Dendritic cell treated with granulocyte-macrophage colony-stimulating factor and Interleukin-4, amounts not matched to agents 40 ng/mL and 50 ng/mL, for 4 days (primary cell): ENCODE data around the gene PTPN2.

Experiments used
- H3K27ac Mint-ChIP-seq: one replicate; pipeline ENCODE4 v1.8.0; 2022; ENCODE audit warnings: mild to moderate bottlenecking, mixed read lengths
- H3K27me3 Mint-ChIP-seq: one replicate; pipeline ENCODE4 v1.8.0; 2022; ENCODE audit warnings: mild to moderate bottlenecking, mixed read lengths
- H3K36me3 Mint-ChIP-seq: one replicate; pipeline ENCODE4 v1.8.0; 2022; ENCODE audit warnings: low read depth, mixed read lengths
- H3K4me1 Mint-ChIP-seq: one replicate; pipeline ENCODE4 v1.8.0; 2022; ENCODE audit warnings: low read depth, mixed read lengths
- H3K4me3 Mint-ChIP-seq: one replicate; pipeline ENCODE4 v1.8.0; 2022; ENCODE audit warnings: mild to moderate bottlenecking, moderate library complexity, mixed read lengths
- H3K9me3 Mint-ChIP-seq: one replicate; pipeline ENCODE4 v1.8.0; 2022; ENCODE audit warnings: mixed read lengths
- intact Hi-C: fragments of 100-400 bp; cut with micrococcal nuclease; formaldehyde crosslinking; loops from one replicate; pipeline ENCODE4 v1.15.0; 2022

The PTPN2 gene

DNA sequence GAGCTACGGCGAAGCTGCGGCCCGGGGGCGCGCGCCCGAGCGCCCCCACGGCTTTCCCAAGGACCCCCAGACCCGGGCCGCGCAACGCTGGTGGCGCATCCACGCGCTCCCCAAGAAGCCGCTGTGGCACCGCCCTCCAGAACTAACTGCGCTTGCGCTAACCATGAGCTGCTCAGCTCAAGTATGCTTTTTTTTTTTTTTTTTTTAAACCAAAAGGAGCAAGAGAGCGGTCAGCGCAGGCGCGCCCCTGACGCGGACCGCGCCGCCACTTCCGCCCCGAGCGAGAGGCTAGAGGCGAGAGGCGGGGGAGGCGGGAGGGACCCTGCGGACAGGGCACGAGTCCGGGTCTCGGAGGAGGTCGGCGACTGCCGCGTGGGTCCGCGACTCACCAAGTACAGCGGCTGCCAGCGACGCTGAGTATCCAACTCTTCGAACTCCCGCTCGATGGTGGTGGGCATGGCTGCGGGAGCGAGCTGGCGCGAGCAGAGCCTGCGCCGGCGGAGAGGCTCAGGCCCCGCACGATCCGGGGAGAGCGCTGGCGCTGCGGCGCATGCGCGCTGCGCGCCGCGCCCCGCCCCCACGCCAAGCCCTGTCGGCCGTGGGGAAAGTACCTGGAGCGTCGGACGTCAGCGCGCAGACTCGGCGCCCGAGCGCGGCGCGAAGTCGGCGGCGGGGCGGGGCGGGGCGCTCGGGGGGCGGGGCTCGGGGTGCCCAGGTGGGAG is at the start of gene PTPN2:
PTPN2 (minus strand) TSS at position 554 of the 722 bp plus-strand sequence; CDS start at position 458, 96 bp downstream.
- Mint-ChIP-seq H3K27me3 (no peaks in the 10 kb centered on the region), H3K27ac (peak within 1 kb of the TSS; percentile 89), H3K4me1 (peaks cover 40% of the 10 kb centered on the region), H3K36me3 (peaks cover 48% of the 10 kb centered on the region), H3K9me3 (no peaks in the 10 kb centered on the region), H3K4me3 (peak within 1 kb of the TSS; percentile 90)
- intact Hi-C loops: loop anchor here (5.0 kb wide), 1 partner anchor 63 kb away; the partner anchor contains the start of gene SEH1L

DNA sequence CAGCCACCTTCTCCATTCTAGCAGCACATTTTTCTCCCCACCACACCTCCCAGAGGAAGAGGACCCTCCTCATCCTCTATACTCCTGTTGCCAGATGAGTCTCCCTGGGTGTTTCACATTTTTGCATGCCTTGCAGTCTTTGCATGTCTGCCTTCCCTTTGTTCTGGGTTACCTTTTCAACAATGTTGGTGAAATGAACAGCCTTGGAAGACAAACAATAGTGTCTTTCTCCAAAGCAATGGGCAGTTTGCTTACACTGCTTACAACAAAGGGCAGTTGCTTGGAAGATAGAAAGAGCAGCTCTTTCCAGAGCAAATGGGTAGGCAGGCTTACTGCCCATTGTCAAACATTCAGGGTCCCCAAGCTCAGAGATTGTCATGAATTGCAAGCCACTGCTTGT is 49.3 kb upstream of the PTPN2 start:
- no peaks in the 10 kb centered on the region for H3K36me3 Mint-ChIP-seq
- no peak overlapping the region for H3K27ac Mint-ChIP-seq
- intact Hi-C loops: loop anchor here (5.0 kb wide), 1 partner anchor 41 kb away; no protein-coding TSS in a partner anchor
- no peaks in the 10 kb centered on the region for H3K9me3 Mint-ChIP-seq
- H3K4me3 Mint-ChIP-seq: no peak overlapping the region
- H3K4me1 Mint-ChIP-seq: peaks cover 6% of the 10 kb centered on the region
- no peaks in the 10 kb centered on the region for H3K27me3 Mint-ChIP-seq

DNA sequence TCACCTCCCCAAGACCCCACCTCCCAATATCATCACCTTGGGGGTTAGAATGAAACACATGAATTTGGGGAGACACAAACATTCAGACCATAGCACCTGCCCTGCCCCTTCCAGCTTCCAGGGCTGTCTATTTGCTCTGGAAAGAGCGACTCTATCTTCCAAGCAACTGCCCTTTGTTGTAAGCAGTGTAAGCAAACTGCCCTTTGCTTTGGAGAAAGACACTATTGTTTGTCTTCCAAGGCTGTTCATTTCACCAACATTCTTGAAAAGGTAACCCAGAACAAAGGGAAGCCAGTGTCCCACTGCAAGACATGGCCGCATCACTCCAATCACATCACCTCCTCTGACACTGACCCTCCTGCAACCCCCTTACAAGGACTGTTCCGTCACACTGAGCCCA is 46.9 kb upstream of the PTPN2 start:
- Mint-ChIP-seq H3K4me3 (no peak overlapping the region), H3K9me3 (no peaks in the 10 kb centered on the region), H3K4me1 (peaks cover 6% of the 10 kb centered on the region), H3K27ac (no peak overlapping the region), H3K27me3 (no peaks in the 10 kb centered on the region), H3K36me3 (no peaks in the 10 kb centered on the region)
- intact Hi-C loops: loop anchor here (5.0 kb wide), 1 partner anchor 39 kb away; no protein-coding TSS in a partner anchor

DNA sequence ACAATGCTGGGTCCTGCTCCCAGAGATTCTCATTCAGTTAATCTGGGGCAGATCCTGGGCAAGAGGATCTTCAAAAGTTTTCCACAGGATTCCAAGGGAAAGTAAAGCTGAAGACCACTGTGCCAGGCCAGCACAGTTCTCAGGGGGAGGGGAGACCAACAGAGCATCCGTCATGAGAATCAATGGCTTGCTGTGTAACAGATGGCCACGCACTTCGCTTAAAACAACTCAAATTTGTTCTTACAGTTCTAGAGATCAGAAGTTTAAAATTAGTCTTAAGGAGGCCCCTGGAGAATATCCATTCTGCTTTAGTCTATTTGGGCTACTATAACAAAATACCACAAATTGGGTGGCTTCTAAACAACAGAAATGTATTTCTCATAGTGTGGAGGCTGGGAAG is 46.3 kb upstream of the PTPN2 start:
- H3K36me3 Mint-ChIP-seq: no peaks in the 10 kb centered on the region
- H3K27ac Mint-ChIP-seq: no peak overlapping the region
- no peak overlapping the region for H3K4me3 Mint-ChIP-seq
- intact Hi-C loops: loop anchor here (5.0 kb wide), 1 partner anchor 38 kb away; no protein-coding TSS in a partner anchor
- no peaks in the 10 kb centered on the region for H3K9me3 Mint-ChIP-seq
- H3K4me1 Mint-ChIP-seq: peaks cover 6% of the 10 kb centered on the region
- no peaks in the 10 kb centered on the region for H3K27me3 Mint-ChIP-seq

DNA sequence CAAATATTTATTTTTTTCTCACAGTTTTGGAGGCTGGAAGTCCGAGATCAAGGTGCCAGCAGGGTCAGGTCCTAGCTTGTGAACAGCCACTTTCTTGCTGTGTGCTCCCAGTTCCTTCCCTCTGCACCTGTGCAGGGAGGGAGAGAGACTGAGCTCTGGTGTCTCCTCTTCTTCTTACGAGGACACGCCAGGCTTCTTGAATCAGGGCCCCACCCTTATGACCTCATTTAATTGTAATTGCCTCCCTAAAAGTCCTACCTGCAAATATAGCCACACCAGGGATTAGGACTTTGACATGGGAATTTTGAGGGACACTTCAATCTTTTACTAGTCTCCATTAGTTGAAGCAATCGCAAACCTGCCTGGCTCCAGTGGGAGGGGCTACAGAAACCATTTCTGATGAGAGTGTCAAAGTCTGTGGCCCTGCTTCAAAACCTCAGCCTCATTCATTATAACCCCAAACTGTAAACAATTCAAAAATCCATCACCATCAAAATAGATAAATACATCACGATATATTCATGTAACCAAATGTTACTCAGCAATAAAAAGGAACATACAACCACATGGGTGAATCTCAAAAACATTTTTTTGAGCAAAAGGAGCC is 45.5 kb upstream of the PTPN2 start:
- H3K4me3 Mint-ChIP-seq: no peak overlapping the region
- H3K9me3 Mint-ChIP-seq: no peaks in the 10 kb centered on the region
- no peak overlapping the region for H3K27ac Mint-ChIP-seq
- no peaks in the 10 kb centered on the region for H3K36me3 Mint-ChIP-seq
- peaks cover 3% of the 10 kb centered on the region for H3K4me1 Mint-ChIP-seq
- intact Hi-C loops: loop anchor here (5.0 kb wide), 1 partner anchor 37 kb away; no protein-coding TSS in a partner anchor
- no peaks in the 10 kb centered on the region for H3K27me3 Mint-ChIP-seq

DNA sequence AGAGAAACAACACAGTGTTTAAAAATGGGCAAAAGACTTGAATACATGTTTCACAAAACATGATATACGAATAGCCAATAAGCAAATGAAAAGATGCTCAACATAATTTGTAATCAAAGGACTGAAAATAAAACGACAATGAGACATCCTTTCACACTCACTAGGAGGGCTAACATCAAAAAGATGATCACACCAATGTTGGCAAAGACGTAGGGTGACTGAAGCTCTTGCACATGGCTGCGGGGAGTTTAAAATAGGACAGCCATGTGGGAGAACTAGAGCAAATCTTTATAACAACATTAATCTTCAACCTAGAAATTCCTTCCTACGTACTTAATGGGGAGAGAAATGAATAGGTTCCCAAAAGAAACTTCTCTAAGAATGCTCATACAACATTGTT is 44.6 kb upstream of the PTPN2 start:
- Mint-ChIP-seq H3K36me3 (no peaks in the 10 kb centered on the region), H3K4me1 (no peaks in the 10 kb centered on the region), H3K27ac (no peak overlapping the region), H3K9me3 (no peaks in the 10 kb centered on the region), H3K4me3 (no peak overlapping the region), H3K27me3 (no peaks in the 10 kb centered on the region)
- intact Hi-C loops: no loop called here

DNA sequence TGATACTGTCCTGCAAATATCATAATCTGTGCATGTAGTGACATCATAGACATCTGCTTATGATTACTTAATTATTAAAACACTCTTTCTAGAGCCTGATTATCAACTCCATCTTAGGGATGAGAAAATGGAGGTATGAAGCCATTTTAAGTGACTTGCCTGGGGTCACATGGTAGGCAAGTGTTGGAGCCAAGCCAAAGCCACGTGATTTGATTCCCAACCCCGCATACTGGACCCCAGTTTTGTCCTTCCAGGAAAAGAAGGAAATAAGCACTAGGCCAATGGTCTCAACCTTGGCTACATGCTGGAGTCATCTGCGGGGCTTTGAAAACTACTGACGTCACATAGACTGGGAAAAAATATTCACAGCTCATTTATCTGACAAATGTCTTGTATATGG is 44.2 kb upstream of the PTPN2 start:
- intact Hi-C loops: no loop called here
- Mint-ChIP-seq H3K27ac (no peak overlapping the region), H3K27me3 (no peaks in the 10 kb centered on the region), H3K36me3 (no peaks in the 10 kb centered on the region), H3K4me3 (no peak overlapping the region), H3K4me1 (no peaks in the 10 kb centered on the region), H3K9me3 (no peaks in the 10 kb centered on the region)

DNA sequence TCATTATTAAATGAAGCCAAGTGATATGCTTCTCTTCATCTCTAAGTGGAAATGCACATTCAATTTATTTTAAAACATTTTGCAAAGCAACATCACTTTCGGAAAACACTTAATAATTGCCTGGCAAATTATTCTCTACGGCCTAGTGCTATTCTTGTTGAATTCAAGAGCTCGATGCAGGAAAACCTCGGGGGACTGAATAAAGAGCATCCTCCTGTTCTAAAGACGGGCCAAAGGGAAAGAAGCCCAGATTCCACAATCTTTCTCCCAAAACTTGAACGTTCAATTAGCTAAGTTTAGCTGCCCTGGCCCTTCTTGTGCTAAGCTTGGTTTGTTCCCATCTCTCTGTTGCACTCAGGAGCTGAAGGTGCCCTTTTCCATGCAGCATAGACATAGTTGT is 40.6 kb upstream of the PTPN2 start:
- Mint-ChIP-seq H3K9me3 (no peaks in the 10 kb centered on the region), H3K27me3 (no peaks in the 10 kb centered on the region), H3K4me3 (no peak overlapping the region), H3K36me3 (no peaks in the 10 kb centered on the region), H3K4me1 (no peaks in the 10 kb centered on the region), H3K27ac (no peak overlapping the region)
- intact Hi-C loops: no loop called here

DNA sequence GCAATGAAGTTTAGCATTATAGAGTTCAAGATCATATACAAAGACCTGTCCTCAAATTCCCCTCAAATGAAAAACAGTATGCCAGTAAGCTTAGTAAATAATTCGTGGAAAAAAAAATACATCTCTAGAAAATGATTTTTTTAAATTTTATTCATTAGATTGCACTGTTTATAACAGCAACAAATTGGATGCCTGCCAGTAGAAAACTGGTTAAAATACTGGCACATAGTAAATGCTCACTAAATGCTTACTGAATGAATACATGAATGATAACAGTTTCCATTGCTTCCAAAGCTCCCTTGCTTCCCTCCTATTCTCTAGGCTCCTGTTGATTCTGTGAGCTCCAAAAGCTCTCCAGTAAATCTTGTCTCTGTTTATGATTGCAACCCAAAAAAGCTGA is 38.2 kb upstream of the PTPN2 start:
- intact Hi-C loops: no loop called here
- Mint-ChIP-seq H3K4me1 (no peaks in the 10 kb centered on the region), H3K27ac (no peak overlapping the region), H3K27me3 (no peaks in the 10 kb centered on the region), H3K4me3 (no peak overlapping the region), H3K9me3 (no peaks in the 10 kb centered on the region), H3K36me3 (no peaks in the 10 kb centered on the region)

DNA sequence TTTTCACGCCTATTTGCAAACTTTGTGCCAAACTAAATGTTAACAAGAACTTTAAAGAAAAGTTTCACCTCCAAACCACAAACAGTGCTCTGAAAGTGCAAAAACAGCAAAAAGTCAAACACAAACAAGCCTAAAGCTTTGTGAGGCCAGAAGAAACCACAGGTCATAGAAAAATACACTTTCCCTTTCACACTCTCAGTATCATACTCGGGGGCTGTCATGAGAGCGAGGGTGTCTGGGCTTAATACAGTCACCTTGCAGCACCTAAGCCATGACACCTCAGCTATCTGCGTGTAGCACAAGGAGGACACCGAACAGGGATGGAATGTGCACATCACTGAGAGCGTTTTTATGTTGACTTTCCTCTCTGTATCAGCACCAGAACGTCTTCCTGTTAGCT is 37.1 kb upstream of the PTPN2 start:
- Mint-ChIP-seq H3K9me3 (no peaks in the 10 kb centered on the region), H3K4me3 (no peak overlapping the region), H3K36me3 (no peaks in the 10 kb centered on the region), H3K4me1 (no peaks in the 10 kb centered on the region), H3K27me3 (no peaks in the 10 kb centered on the region), H3K27ac (no peak overlapping the region)
- intact Hi-C loops: no loop called here

DNA sequence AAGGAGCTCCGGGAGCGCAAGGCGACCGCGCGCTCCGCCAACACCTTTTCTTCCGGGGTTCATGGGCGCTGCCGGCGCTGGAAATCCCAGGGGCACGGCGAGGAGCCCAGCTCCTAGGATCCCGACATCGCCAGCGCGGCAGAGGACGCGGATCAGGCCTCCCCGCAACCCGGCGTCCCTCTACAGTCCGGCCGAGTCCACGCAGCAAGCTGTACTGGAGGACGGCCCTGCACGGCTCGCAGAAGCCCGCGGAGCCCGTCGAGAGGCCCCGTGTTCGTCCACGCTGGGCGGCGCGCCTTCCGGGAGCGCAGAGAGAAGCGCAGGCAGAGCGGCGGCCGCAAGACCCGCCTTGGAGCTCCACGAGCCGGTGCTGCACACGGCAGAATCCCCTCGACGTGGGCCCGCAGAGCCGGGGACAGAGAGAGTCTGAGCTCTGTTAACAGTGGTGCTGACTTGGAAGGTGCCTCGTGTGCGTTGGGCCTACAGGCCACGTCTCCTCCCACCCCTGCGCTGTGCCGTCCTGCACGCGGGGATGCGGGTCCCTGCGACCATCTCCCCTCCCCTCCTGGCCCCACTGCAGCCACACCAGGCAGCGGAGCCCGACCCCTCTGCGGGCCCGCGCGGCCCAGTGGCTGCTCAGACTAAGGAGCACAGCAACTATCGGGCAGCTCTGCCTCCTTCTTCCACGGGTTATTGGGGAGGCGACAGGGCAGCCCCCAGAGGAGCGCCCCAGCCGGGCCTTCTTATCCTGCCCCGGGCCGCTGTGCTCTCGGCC is 28.1 kb upstream of the PTPN2 start:
- H3K27ac Mint-ChIP-seq: no peak overlapping the region
- H3K27me3 Mint-ChIP-seq: peaks cover 48% of the 10 kb centered on the region
- intact Hi-C loops: no loop called here
- peaks cover 10% of the 10 kb centered on the region for H3K4me1 Mint-ChIP-seq
- no peaks in the 10 kb centered on the region for H3K36me3 Mint-ChIP-seq
- peak overlapping the region; percentile 20 for H3K4me3 Mint-ChIP-seq
- no peaks in the 10 kb centered on the region for H3K9me3 Mint-ChIP-seq

DNA sequence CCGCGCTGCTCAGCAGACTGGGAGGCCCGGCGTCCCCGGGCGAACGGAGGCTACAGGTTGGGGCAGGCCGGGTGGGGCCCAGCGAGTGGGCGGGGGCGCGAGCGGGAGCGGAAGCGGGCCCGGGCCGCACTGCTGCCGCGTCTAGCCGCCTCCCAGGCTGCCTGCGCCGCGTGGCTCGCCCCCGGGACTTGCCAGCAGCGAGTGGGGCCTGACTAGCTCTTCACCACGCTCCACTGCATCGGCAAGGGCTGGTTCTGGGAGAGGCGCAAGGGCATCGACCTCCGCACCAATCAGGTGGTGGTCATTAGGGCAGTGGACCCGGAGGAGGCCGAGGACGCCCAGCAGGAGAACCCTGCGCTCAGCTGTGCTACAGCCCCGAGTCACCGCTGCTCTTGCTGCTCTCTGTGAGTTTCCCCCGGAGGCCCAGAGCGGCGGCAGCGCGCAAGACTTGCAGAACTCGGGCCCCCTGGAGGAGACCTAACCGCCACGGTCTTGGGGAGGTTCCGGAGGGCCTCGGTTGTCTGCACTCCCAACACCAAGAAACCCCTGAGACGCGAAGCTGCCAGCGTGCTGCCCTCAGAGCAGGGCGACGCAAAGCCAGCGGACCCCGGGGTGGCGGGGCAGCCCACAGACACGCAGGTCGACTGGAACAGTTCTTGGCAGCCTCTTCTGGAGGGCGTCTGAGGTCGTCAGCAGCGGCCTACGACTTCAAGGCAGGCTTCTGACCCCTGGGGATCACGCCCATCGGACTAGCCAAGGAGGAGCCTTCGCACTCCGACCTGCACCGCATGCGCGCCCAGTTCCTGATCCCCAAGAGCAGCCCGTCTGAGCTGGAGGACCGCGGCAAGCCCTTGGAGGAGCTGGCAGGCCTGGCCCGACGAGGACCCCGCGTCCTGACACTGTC is 27.2 kb upstream of the PTPN2 start:
- Mint-ChIP-seq H3K4me1 (peaks cover 10% of the 10 kb centered on the region), H3K4me3 (peak overlapping the region; percentile 62), H3K9me3 (no peaks in the 10 kb centered on the region), H3K27ac (no peak overlapping the region), H3K27me3 (peaks cover 56% of the 10 kb centered on the region), H3K36me3 (no peaks in the 10 kb centered on the region)
- intact Hi-C loops: no loop called here

DNA sequence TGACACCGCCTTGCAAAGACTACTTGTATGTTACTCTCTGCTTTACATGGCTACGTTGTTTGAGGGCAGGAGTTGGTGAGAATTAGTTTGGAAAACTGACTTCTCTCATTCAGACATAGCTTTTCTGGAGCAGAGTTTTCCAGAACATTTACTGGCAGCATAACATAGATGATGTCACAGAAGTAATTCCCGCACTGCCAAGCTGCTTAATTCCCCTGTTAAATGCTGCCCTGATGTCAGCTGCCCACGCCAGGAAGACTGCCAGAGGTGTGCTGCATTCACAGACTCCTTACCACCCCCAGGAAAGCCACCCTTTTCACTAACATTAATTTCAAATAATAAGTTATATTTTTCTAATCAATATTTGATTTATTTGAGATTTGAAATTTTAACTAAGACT is 24.7 kb upstream of the PTPN2 start:
- H3K36me3 Mint-ChIP-seq: no peaks in the 10 kb centered on the region
- H3K27ac Mint-ChIP-seq: no peak overlapping the region
- intact Hi-C loops: no loop called here
- peaks cover 17% of the 10 kb centered on the region for H3K4me1 Mint-ChIP-seq
- H3K9me3 Mint-ChIP-seq: no peaks in the 10 kb centered on the region
- H3K27me3 Mint-ChIP-seq: peaks cover 56% of the 10 kb centered on the region
- H3K4me3 Mint-ChIP-seq: no peak overlapping the region
